Gastrocnemius medialis (tissue), 4 donors: ENCODE data around the gene PIKFYVE.

ENCODE experiments used
- POLR2A ChIP-seq, 2 donors: fragments of 450-650 bp; IDR thresholded peaks; one replicate each; pipeline ENCODE4 v1.6.1; 2017; ENCODE audit warnings: antibody characterized with exemption in 2 of 2, mild to moderate bottlenecking in 2 of 2, moderate library complexity in 2 of 2
- TF ChIP-seq, protein P1 (sequence below), 5 experiments: fragments of 450-650 bp in 3 of 5; fragments of 200-600 bp in 2 of 5; sonication (generic) in 2 of 5; IDR thresholded peaks in 4 of 5; conservative IDR thresholded peaks in 1 of 5; 1 replicate in 4 of 5; 2 replicates in 1 of 5; pipeline ENCODE4 v1.5.1; 2016 to 2019; ENCODE audit warnings: antibody characterized with exemption in 5 of 5, mild to moderate bottlenecking in 3 of 5, moderate library complexity in 3 of 5

DNA sequence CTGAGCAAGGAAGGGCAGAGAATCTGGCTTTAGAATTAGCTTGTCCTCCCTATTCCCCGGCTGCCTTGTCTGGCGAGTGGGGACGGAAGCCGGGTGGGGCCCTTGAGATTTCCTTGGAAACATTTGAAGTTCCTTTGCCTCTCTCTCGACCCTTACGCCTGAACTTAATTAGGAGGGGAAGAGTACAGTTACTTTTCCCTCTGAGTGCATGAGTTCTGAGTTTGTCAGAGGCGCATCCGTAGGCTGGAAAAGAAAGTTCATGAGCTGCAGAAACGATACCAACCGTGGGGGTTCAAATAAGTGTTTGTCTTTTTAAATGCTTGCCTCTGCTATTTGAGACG is 468 bp downstream of the PIKFYVE start:
- no peak for TF ChIP-seq POLR2A (IDR thresholded peaks at IDR 0.05)
- TF ChIP-seq, protein P1, sequence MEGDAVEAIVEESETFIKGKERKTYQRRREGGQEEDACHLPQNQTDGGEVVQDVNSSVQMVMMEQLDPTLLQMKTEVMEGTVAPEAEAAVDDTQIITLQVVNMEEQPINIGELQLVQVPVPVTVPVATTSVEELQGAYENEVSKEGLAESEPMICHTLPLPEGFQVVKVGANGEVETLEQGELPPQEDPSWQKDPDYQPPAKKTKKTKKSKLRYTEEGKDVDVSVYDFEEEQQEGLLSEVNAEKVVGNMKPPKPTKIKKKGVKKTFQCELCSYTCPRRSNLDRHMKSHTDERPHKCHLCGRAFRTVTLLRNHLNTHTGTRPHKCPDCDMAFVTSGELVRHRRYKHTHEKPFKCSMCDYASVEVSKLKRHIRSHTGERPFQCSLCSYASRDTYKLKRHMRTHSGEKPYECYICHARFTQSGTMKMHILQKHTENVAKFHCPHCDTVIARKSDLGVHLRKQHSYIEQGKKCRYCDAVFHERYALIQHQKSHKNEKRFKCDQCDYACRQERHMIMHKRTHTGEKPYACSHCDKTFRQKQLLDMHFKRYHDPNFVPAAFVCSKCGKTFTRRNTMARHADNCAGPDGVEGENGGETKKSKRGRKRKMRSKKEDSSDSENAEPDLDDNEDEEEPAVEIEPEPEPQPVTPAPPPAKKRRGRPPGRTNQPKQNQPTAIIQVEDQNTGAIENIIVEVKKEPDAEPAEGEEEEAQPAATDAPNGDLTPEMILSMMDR (IDR thresholded peaks at IDR 0.05 in 4 of 5, conservative IDR thresholded peaks at IDR 0.05 in 1 of 5), result no peak
